Right renal cortex interstitium (tissue), 3 donors: ENCODE results near the gene COL13A1. TPM values are rescaled to one million over a fixed set of nuclear protein-coding genes. Genes with fewer than 3 reads are reported as not detected.

Source experiments
- DNase-seq, 3 donors: peaks; one replicate each; pipeline ENCODE4 v3.0.0-alpha.2; 2013; ENCODE audit warnings: low read depth in 3 of 3, low spot score in 2 of 3
- polyA plus RNA-seq, 3 donors: library from polyadenylated mRNA; unstranded; fragments of 120-200 nt; gene quantifications; one replicate each; pipeline ENCODE4 v1.2.1, GENCODE V29; 2013; ENCODE audit not compliant: insufficient read length in 3 of 3

COL13A1 gene
- polyA plus RNA-seq, 3 donors: 19.5 to 21.5 (median 19.6) TPM

DNA sequence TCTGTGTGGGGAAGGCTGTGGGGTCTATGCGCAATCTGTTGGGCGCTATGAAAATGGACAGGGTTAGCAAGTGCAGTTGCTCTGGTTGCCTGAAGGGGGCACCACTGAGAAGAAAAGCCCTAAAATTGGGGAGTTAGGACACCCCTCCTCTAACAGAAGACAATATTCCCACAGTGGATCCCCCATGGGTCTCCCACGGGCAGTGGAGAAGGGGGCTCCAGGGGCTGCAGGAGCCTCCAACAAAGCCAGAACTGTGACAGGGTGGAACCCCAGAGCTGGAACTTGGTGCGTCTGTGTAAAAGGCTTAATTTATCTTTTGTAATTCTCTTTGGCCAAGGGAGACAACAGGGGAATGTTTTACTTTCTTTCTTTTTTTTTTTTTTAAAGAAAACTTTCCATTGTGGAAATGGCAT, 12.5 kb upstream of the COL13A1 start:
- no peak for DNase-seq

DNA sequence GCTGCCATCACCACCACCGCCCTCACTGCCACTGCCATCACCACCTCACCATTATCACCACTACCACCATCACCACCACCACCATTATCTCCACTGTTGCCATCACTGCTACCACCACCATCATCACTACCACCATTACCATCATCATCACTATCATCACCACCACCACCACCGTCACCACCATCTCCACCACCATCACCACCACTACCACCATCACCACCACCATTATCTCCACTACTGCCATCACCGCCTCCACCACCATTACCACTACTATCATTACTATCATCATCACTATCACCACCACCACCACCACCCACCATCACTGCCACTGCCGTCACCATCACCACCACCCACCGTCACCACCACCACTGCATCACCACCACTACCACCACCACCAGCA, 9.9 kb upstream of the COL13A1 start:
- DNase-seq: no peak

DNA sequence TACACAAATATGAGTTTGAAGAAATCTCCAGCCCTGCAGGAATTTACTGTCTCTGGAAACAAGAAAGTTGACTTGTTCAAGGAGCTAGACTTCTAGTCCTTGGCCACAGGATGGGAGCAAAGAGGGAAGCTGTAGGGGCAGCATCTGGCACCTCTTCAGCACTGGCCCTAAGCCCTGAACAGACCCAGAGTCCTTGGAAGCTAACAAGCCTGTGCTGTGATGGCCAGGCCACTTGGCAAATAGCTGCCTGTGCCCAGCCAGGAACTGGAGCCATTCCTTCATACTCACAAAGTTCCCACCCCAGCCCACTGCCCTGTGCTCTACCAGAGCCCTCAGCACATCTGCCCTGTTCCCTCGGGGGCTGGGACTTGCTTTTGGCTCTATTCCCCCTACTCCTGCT, 9.4 kb upstream of the COL13A1 start:
- DNase-seq: no peak

GRCh38 chr10:69794673-69795072, 7.0 kb upstream of the COL13A1 start:
- no peak for DNase-seq

DNA sequence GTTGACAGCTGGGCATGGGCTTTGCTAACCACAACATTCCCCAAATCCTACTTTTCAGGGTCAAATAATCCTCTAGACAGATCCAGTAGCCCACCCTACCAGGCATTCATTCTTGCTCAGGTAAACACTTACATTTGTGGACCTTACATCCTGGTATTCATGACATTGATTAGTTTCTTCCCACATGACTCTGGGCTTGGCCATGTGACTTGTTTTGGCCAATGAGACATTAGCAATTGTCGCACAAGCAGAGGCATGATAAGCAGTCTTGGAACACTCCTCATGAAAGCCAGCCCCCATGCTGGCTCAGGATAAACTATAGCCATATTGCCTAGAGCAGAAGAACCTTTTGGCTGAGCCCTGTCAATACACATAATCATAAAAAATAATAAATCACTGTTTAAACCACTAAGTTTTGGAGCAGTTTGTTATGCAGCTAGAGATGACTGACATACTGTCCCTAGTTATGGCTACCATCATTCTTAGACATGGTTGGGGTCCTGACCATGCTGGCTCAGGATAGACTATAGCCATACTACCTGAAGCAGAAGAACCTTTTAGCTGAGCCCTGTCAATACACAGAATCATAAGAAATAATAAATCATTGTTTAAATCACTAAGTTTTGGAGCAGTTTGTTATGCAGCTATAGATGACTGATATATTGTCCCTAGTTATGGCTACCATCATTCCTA, 6.3 kb upstream of the COL13A1 start:
- no peak for DNase-seq

DNA sequence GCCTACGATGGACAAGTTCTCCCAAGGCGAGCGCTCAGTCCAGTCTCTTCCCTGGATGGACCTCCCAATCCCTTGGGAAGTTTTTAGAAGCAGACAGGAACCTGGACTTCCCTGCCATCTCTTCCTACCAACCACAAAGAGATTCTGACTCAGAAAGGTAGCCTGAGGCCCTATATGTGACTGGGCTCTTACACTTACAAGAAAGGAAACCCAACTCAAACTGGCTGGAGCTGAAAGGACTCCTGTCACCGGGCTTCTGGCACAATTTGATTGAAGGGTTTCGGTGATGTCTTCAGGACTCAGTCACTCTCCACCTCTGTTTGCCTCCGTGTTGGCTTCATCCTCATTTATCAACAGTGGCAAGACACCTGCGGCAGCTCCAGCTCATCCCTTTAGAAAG, 3.7 kb upstream of the COL13A1 start:
- DNase-seq: no peak

DNA sequence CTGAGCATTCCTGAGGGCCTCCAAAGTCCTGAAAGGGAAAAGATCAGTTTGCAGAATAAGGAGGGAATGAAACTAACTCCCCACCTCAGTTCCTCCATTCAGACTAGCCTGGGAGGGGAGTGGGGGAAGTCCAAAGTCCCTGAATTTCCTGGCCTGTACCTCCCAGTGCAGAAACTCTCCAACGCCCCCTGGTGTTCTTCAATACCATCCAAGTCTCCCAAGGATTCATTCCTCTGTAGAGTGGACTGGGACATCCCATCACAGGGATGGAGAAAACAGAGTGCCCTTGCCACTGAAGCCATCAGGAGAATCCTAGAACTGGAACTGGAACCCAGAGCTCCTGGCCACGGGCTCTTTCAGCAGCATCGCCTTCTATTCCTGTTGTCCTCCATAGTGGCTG, 1.6 kb upstream of the COL13A1 start:
- peak in 2 of 3 donors; percentile 57 to 63 for DNase-seq

DNA sequence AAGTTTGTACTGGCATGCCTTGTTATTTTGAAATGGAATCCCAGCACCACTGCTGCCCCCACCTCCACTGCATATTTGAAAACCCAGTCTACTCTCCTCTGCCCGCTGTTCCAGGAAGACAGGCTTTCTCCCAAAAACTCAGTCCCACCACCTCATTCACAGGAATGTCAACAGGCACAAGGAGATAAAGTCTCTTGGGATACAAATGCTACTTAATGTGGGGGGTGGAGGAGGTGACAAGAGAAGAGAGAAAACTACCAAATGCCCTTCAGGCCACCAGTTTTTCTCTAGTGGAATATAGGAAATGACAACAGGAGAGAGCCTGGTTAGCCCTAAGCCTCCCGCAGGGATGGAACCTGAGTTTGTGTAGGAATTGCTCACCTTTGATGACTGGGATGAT, 1.0 kb upstream of the COL13A1 start:
- no peak for DNase-seq

- DNase-seq: peak in 1 of 3 donors; percentile 49
Measured at GRCh38 chr10:69801094-69801433, 642 bp upstream of the COL13A1 start.

DNA sequence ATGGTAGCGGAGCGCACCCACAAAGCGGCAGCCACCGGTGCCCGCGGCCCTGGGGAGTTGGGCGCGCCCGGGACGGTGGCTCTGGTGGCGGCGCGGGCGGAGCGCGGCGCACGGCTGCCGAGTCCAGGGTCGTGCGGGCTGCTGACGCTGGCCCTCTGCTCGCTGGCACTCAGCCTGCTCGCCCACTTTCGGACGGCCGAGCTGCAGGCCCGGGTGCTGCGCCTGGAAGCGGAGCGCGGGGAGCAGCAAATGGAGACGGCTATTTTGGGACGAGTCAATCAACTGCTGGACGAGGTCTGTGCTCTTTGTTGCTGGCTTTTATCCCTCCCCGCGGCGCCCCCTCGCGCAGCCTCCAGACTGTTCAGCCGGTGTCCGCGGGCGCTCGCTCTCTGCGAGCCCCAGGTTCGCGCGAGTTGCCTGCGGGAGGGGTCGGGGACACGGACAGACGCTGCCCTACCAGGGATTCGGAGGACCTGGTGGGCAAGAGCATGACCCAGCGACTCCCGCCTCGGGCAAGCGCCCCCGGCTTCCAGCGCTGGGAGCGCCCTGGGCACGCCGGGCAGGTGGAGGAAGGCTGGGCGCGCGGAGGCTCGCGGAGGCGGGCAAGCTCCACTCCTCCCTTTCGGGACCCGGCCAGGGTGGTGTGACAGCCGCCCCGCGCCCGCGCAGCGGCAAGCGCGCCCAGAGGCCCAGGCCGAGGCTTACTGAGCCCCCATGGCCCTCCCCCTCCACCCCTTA, 887 bp downstream of the COL13A1 start:
- peak in 1 of 3 donors; percentile 51 for DNase-seq

GRCh38 chr10:69803809-69804208, 2.1 kb downstream of the COL13A1 start:
- DNase-seq: no peak

- DNase-seq: no peak
Measured at GRCh38 chr10:69804775-69805174, 3.1 kb downstream of the COL13A1 start.

DNA sequence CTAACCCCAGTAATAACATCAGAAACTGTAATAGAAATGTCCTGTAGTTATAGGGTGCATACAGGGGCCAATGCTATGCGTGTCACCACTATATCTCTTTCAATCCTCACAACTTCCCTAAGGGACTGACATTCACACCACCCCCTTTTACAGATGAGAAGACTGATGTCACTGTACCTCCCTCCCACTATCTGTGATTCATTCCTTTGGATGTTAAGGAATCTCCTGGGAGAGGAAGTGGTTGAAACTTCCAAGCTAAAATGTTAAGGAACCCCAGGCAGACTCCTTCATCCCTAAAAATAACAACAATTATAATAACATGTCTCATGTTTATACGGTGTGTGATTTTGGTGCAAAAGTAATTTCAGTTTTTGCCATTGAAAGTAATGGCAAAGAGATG, 5.4 kb downstream of the COL13A1 start:
- no peak for DNase-seq

- no peak for DNase-seq
Measured at GRCh38 chr10:69807696-69808095, 6.0 kb downstream of the COL13A1 start.

DNA sequence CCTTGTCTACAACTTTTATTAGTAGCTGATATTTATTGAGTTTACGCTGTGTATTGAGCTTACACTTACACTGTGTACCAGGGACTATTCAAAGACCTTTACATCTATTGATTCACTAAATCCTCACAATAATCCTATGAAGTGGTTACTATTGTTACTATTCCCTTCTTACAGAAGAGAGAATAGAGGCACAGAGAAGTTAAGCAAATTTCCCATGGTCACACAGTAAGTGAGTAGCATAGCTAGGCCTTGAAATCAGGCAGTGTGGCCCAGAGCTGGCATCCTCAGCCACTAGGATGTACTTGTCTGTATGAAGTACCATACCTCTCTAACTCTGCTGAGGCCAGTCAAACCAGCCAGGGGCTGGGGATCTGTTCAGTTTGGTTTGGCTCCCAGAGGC, 7.6 kb downstream of the COL13A1 start:
- no peak for DNase-seq

GRCh38 chr10:69810097-69810496, 8.4 kb downstream of the COL13A1 start:
- DNase-seq: no peak

DNA sequence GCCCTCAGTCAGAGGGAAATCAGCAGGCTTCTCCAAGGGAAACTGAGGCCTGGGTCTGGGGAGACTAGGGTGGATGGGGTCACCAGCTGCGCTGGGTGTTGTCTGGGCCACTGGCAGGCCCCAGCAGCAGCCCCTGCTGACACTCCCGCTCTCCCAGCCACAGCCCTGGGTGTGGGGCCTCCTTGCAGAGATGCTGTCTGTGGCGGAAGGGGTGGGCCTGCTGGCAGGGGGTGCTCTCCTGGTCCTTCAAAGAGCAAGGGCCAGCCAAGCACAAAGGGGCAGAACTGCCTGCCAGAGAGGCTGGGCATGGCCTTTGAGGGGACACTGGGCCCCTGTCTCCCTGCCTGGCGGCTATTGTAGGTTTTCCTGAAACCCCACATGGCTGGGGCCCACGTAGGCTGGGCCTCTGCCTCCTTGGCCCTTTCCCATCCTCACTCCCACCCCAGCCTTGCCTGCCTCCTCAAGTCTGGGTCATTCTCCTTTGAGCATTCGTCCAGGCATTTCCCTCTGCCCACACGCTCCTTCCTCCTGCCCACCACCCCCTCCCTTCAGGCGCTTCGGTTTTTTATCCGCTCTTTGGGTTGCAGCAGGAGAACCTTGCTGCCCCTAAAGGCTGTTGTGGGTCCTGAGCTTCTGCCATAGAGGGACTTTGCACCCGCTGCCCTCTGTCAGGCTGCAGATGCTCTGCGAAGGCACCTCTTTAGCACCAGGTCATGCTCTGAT, 9.1 kb downstream of the COL13A1 start:
- DNase-seq: no peak

DNA sequence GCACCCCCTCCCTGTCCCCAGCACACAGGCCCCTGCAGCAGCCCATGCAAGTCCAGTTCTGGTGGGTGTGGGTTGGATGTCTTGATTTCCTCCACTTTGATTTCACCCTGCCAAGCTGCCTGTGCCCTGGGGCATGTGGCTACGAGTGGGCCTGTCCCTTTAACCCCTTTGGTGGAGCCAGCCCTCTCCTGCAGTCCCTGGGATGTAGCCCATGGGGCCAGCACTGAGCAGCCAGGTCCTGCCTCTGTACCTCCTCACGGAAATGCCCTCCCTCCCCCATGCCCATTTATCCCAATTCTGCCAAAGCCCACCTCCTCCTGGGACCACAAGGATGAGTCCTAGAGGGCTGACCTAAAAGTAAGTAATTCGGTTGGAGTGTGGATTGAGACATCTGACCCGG, 11.9 kb downstream of the COL13A1 start:
- no peak for DNase-seq

DNA sequence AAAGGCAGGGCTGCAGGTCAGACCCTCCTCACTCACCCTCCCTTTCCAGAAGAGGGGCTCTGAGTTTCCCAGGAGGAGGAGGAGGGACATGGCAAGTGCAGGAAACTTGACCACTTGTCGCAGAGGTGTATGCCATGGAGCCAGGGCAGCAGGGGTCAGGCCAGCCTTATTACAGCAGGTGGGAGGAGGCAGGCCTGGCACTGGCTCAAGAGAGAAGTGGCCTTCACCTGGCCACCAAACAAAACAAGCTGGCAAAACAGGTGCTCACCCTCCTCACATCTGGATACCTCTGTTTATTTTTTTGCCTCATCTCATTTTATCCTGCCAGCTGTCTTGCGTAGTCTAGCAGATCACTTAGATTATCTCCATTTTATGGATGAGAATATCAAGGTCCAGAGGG, 12.5 kb downstream of the COL13A1 start:
- no peak for DNase-seq

- DNase-seq: peak in 1 of 3 donors; percentile 40
Measured at GRCh38 chr10:69815104-69815503, 13.4 kb downstream of the COL13A1 start.

- no peak for DNase-seq
Measured at GRCh38 chr10:69816521-69816920, 14.8 kb downstream of the COL13A1 start.

DNA sequence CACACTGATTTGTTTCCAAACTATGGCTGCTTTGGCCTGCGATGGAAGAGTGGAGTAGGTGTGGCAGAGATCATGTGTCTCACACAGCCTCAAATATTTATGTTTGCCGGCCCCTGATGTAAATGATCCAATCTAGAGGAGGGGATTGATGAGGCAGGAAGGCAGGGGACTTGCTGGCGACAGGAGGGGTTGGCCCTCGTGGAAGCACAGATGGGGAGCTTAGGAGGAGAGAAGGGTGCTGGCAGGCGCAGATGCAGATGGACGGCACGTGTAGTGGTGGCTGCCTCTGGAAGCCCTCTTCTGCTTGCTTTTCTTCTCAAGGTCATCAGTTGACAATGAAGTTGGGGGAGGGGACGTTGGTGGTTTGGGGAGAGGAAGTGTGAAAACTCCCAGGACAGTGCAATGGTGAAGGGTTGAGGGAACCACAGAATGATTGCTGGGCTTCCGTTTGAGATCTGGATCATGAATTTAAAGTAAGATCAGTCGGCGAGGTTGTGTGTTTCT, 15.4 kb downstream of the COL13A1 start:
- no peak for DNase-seq
